Hippocampal formation (tissue), 2 donors: ENCODE results near the gene SIL1.
A peak's percentile ranks its signal among the peaks of the same experiment; 100 is the strongest.

Experiments used
- DNase-seq, 2 donors: peaks; one replicate each; lab custom pipeline; 2025; lab: John Stamatoyannopoulos, UW

SIL1 gene

DNA sequence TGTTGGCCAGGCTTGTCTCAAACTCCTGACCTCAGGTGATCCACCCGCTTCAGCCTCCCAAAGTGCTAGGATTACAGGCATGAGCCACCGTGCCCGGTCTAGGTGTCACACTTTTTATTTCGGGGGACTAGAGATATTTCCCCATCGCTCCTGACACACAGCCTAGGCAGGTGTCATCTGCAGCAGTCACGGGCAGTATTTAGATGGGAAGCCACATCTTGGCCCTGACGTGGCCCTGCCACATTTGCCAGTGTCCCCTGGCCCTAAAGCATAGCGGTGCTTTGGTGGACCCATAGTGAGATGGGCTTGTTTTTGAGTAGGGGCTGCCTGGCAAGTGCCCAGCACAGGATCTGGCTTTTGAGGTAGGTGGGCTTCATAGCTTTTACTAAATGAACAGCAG lies 278.0 kb downstream of the SIL1 start:
- DNase-seq: no peak

- no peak for DNase-seq
Observed at GRCh38 chr5:138918686-138919085, 279.5 kb downstream of the SIL1 start.

- no peak for DNase-seq
Observed at GRCh38 chr5:138914338-138914737, 283.8 kb downstream of the SIL1 start.

DNA sequence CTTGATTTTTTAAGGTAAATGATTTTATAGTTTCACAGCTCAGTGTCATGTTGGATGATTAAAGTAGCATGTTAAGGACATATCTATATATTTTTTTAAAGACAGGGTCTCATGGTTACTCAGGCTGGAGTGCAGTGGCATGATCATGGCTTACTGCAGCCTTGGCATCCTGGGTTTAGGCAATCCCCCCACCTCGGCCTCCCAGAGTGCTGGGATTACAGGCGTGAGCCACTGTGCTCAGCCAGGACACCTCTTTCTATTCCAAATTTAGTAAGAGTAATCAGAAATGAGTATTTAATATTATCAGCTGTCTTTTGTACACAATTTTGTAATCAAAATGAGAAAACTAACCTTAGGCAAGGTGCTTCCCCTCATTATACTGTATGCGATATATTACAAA lies 284.4 kb downstream of the SIL1 start:
- no peak for DNase-seq

- no peak for DNase-seq
Observed at GRCh38 chr5:138912093-138912492, 286.1 kb downstream of the SIL1 start.

DNA sequence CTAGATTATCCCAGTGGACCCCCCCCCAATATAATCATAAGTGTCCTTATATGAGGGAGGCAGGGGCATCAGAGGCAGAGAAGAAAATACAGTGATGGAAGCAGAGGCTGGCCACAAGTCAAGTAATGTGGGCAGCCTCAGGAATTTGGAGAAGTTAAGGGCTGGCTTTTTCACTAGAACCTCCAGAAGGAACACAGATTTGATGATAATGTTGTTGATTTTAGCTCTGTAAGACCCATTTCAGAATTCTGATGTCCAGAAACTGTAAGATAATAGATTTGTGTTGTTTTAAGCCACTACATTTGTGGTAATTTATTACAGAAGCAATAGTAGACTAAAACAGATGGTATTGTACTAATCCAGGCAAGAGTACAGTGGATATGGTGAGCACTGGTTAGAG lies 286.7 kb downstream of the SIL1 start:
- DNase-seq: no peak

- DNase-seq: no peak
Observed at GRCh38 chr5:138910546-138911185, 287.5 kb downstream of the SIL1 start.

- no peak for DNase-seq
Observed at GRCh38 chr5:138909734-138910133, 288.4 kb downstream of the SIL1 start.

GRCh38 chr5:138905541-138905940 lies 292.6 kb downstream of the SIL1 start:
- DNase-seq: no peak

DNA sequence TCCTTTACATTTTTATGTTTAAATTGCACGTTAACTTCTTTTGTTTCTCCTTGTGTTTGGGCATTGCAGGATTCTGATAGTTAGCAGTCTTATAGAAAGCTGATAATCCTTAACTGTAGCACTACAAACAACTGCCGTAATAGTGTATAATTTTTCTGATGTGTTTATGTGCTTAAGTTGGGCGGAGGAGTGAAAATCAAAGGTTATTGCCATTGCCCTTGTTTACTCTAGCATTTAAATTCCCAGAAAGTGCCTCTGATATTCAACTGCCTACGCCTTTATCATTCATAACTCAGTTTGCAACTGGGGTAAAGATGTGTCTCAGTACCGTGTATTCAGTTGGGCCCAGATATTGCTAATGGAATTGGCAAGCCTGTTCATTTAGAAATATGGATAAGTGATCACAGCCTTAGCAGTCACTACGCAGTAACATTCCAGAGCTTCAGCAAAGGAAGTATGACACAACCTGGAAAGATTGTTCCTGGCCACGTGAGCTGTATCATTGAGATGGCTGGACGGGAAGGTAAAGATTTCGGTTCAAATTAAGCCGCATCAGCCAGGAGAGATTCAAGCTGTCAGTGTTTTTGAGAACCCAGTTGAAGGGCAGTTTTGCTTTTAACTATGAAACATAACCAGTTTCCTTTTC lies 294.9 kb downstream of the SIL1 start:
- no peak for DNase-seq

GRCh38 chr5:138901716-138902115 lies 296.5 kb downstream of the SIL1 start:
- DNase-seq: peak in 1 of 2 donors; percentile 22

- no peak for DNase-seq
Observed at GRCh38 chr5:138900281-138900965, 297.7 kb downstream of the SIL1 start.

DNA sequence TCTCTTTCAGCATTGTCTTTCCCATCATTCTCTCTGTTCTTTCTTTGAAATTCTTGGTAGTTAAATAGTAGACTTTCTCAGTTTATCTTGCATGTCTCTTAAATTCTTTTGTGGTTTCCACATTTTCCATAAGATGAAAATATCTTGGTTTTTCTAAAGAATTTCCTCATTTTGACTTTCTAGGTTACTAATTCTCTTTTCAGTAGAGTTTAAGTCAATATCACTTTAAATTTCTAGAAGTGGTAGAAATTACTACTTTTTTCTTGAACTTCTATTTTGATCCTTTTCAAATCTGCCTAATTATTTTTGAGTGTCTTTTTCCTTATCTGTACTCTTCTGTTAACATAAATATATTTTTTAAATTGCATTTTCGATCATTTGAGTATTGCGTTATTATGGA lies 299.4 kb downstream of the SIL1 start:
- no peak for DNase-seq

GRCh38 chr5:138898299-138898698 lies 299.9 kb downstream of the SIL1 start:
- DNase-seq: no peak
